H1 (cell line): ENCODE results near the gene ARID1B. TPM values are rescaled to one million over a fixed set of nuclear protein-coding genes. Genes with fewer than 3 reads are reported as not detected.

Source experiments
- CTCF ChIA-PET: fragments of 300-600 bp; sonication (Branson Sonifier 250); formaldehyde crosslinking; loops from one replicate; lab custom pipeline; 2021; ENCODE audit not compliant: partially characterized antibody; lab: Charles Lee
- POLR2A ChIA-PET: fragments of 300-600 bp; sonication (Branson Sonifier 250); formaldehyde crosslinking; loops from one replicate; lab custom pipeline; 2021; ENCODE audit warnings: inconsistent platforms; ENCODE audit not compliant: partially characterized antibody; lab: Charles Lee
- DNase-seq, 2 experiments: peaks; one replicate each; pipeline versions ENCODE4 v3.0.0 to v3.0.0-alpha.2; 2010 to 2022; ENCODE audit warnings: low spot score in 2 of 2, low read depth in 1 of 2, mixed read lengths in 1 of 2
- FAIRE-seq: peaks from 2 replicates; lab custom pipeline; 2011; peaks lifted over from hg19 to GRCh38; lab: Jason Lieb, UNC
- H2AFZ ChIP-seq: 2 replicates; pipeline ENCODE4 v1.8.1; 2012; ENCODE audit warnings: low read length, inconsistent platforms
- H2AK5ac ChIP-seq: 2 replicates; pipeline ENCODE4 v1.6.1; 2013; ENCODE audit warnings: low read depth, low read length
- H2BK120ac ChIP-seq: replicated peaks from 2 replicates; pipeline ENCODE3; 2013; ENCODE audit warnings: low read depth, low read length, inconsistent platforms
- H2BK12ac ChIP-seq: 2 replicates; pipeline ENCODE4 v1.6.1; 2013; ENCODE audit warnings: low read depth, low read length
- H2BK15ac ChIP-seq: 2 replicates; pipeline ENCODE4 v1.6.1; 2013; ENCODE audit warnings: low read length
- H2BK20ac ChIP-seq: 2 replicates; pipeline ENCODE4 v1.6.1; 2013; ENCODE audit warnings: low read length
- H2BK5ac ChIP-seq: 2 replicates; pipeline ENCODE4 v1.6.1; 2013; ENCODE audit warnings: low read depth, low read length
- H3K14ac ChIP-seq: 2 replicates; pipeline ENCODE4 v1.6.1; 2013; ENCODE audit warnings: inconsistent platforms; ENCODE audit not compliant: insufficient read length
- H3K18ac ChIP-seq: 2 replicates; pipeline ENCODE4 v1.6.1; 2013; ENCODE audit warnings: low read length; ENCODE audit errors: extremely low read depth
- H3K23ac ChIP-seq: 2 replicates; pipeline ENCODE4 v1.6.1; 2013; ENCODE audit warnings: inconsistent platforms; ENCODE audit not compliant: insufficient read length
- H3K23me2 ChIP-seq: 2 replicates; pipeline ENCODE4 v1.6.1; 2013; ENCODE audit warnings: low read depth, low read length
- H3K27ac ChIP-seq: 2 replicates; pipeline ENCODE4 v1.6.1; 2011; ENCODE audit warnings: low read depth, low read length, inconsistent platforms
- H3K27me3 ChIP-seq, 4 experiments: replicated peaks in 1 of 4; 1 replicate in 1 of 4; 2 replicates in 3 of 4; pipeline versions ENCODE4 v1.6.1 to v1.8.1; 2011 to 2013; ENCODE audit warnings: low read length in 3 of 4, mild to moderate bottlenecking in 3 of 4, inconsistent platforms in 2 of 4, mixed read lengths in 2 of 4, moderate library complexity in 1 of 4; ENCODE audit not compliant: control insufficient read depth in 3 of 4, insufficient read depth in 3 of 4; ENCODE audit errors: extremely low read depth in 1 of 4
- H3K36me3 ChIP-seq, 4 experiments: 2 replicates each; pipeline versions ENCODE4 v1.6.1 to v1.8.1; 2011 to 2013; ENCODE audit warnings: mild to moderate bottlenecking in 4 of 4, low read length in 3 of 4, moderate library complexity in 2 of 4, control low read depth in 1 of 4, inconsistent platforms in 1 of 4; ENCODE audit not compliant: insufficient read depth in 4 of 4, control insufficient read depth in 2 of 4
- H3K4ac ChIP-seq: replicated peaks from 2 replicates; pipeline ENCODE3; 2013; ENCODE audit warnings: low read length, low read depth, mixed read lengths, inconsistent platforms; ENCODE audit not compliant: insufficient read length
- H3K4me1 ChIP-seq, 4 experiments: replicated peaks in 1 of 4; 1 replicate in 1 of 4; 2 replicates in 3 of 4; pipeline versions ENCODE4 v1.6.1 to v1.8.1; 2011 to 2013; ENCODE audit warnings: low read length in 3 of 4, inconsistent platforms in 2 of 4, mixed read lengths in 1 of 4; ENCODE audit not compliant: insufficient read depth in 4 of 4, control insufficient read depth in 3 of 4
- H3K4me2 ChIP-seq, 2 experiments: 2 replicates each; pipeline versions ENCODE4 v1.6.1 to v1.8.1; 2011 to 2013; ENCODE audit warnings: low read depth in 2 of 2, low read length in 2 of 2, control low read depth in 1 of 2, inconsistent platforms in 1 of 2, mild to moderate bottlenecking in 1 of 2; ENCODE audit not compliant: insufficient read depth in 1 of 2
- H3K4me3 ChIP-seq, 4 experiments: fragments of 200-600, 300-600 bp in 1 of 4; sonication (generic), shearing (Covaris generic), sonication (Bioruptor Twin) in 1 of 4; 2 replicates each; pipeline versions ENCODE4 v1.5.1 to v1.8.1; 2011 to 2016; ENCODE audit warnings: low read length in 4 of 4, low read depth in 3 of 4, control low read depth in 2 of 4, inconsistent platforms in 2 of 4, mild to moderate bottlenecking in 2 of 4, mixed read lengths in 1 of 4, moderate library complexity in 1 of 4; ENCODE audit not compliant: insufficient read depth in 2 of 4; ENCODE audit errors: extremely low read depth in 1 of 4
- H3K56ac ChIP-seq: replicated peaks from 2 replicates; pipeline ENCODE3; 2013; ENCODE audit warnings: low read depth, mild to moderate bottlenecking, mixed read lengths, low read length, inconsistent platforms; ENCODE audit not compliant: insufficient read length
- H3K79me1 ChIP-seq: 2 replicates; pipeline ENCODE4 v1.6.1; 2013; ENCODE audit warnings: low read depth, low read length, control low read depth
- H3K79me2 ChIP-seq, 2 experiments: 2 replicates each; pipeline versions ENCODE4 v1.6.1 to v1.8.1; 2012 to 2013; ENCODE audit warnings: low read length in 2 of 2, mild to moderate bottlenecking in 2 of 2, inconsistent platforms in 1 of 2; ENCODE audit not compliant: insufficient read depth in 2 of 2, control insufficient read depth in 1 of 2
- H3K9ac ChIP-seq, 4 experiments: replicated peaks in 1 of 4; 1 replicate in 1 of 4; 2 replicates in 3 of 4; pipeline versions ENCODE4 v1.6.1 to v1.8.1; 2011 to 2013; ENCODE audit warnings: low read depth in 3 of 4, low read length in 3 of 4, control low read depth in 2 of 4, mild to moderate bottlenecking in 2 of 4, moderate library complexity in 2 of 4, inconsistent platforms in 1 of 4; ENCODE audit errors: extremely low read depth in 1 of 4
- H3K9me3 ChIP-seq, 2 experiments: 2 replicates each; pipeline versions ENCODE4 v1.6.1 to v1.8.1; 2012 to 2013; ENCODE audit warnings: mild to moderate bottlenecking in 2 of 2, moderate library complexity in 2 of 2, control low read depth in 1 of 2, inconsistent platforms in 1 of 2, low read depth in 1 of 2, low read length in 1 of 2, mixed read lengths in 1 of 2; ENCODE audit not compliant: insufficient read depth in 2 of 2
- H4K20me1 ChIP-seq, 2 experiments: replicated peaks in 1 of 2; 2 replicates each; pipeline versions ENCODE3 to v1.8.1; 2011 to 2013; ENCODE audit warnings: inconsistent platforms in 2 of 2, low read length in 2 of 2, mild to moderate bottlenecking in 1 of 2; ENCODE audit not compliant: insufficient read depth in 2 of 2, control insufficient read depth in 1 of 2
- H4K5ac ChIP-seq: 2 replicates; pipeline ENCODE4 v1.6.1; 2013; ENCODE audit warnings: low read length, low read depth, mixed read lengths, inconsistent platforms; ENCODE audit not compliant: insufficient read length
- H4K8ac ChIP-seq: 2 replicates; pipeline ENCODE4 v1.8.0; 2013; ENCODE audit warnings: mild to moderate bottlenecking, moderate library complexity, low read length, inconsistent platforms; ENCODE audit not compliant: insufficient read depth; ENCODE audit errors: extremely low read depth
- H4K91ac ChIP-seq: replicated peaks from 2 replicates; pipeline ENCODE3; 2013; ENCODE audit warnings: low read length, mixed read lengths, inconsistent platforms; ENCODE audit not compliant: insufficient read length
- BACH1 ChIP-seq: IDR thresholded peaks from 2 replicates; pipeline ENCODE4 v1.6.1; 2012; ENCODE audit warnings: low read length, improper control_type of control experiment
- BRCA1 ChIP-seq: IDR thresholded peaks from 2 replicates; pipeline ENCODE4 v1.6.1; 2012; ENCODE audit warnings: low read depth, low read length, improper control_type of control experiment
- JUN ChIP-seq: IDR thresholded peaks from 2 replicates; pipeline ENCODE4 v1.6.1; 2011; ENCODE audit warnings: low read depth, mild to moderate bottlenecking, improper control_type of control experiment, low read length
- JUND ChIP-seq: IDR thresholded peaks from 2 replicates; pipeline ENCODE4 v1.6.1; 2011; ENCODE audit warnings: mild to moderate bottlenecking, improper control_type of control experiment, low read length
- KDM5A ChIP-seq: fragments of 200-600 bp; IDR thresholded peaks from 2 replicates; pipeline ENCODE4 v1.7.1; 2012; ENCODE audit warnings: mild to moderate bottlenecking, low read length, inconsistent platforms, mixed read lengths
- MAX ChIP-seq: IDR thresholded peaks from 2 replicates; pipeline ENCODE4 v1.6.1; 2012; ENCODE audit warnings: inconsistent platforms
- PHF8 ChIP-seq: fragments of 200-600 bp; sonication (generic); conservative IDR thresholded peaks from 2 replicates; pipeline ENCODE4 v1.7.1; 2012; ENCODE audit warnings: low read depth, mild to moderate bottlenecking, inconsistent platforms, low read length, moderate library complexity
- POLR2A ChIP-seq, 2 experiments: IDR thresholded peaks; 1 replicate in 1 of 2; 2 replicates in 1 of 2; pipeline ENCODE4 v1.6.1; 2011; ENCODE audit warnings: low read depth in 2 of 2, low read length in 2 of 2, mild to moderate bottlenecking in 2 of 2; ENCODE audit errors: control extremely low read depth in 1 of 2
- RBBP5 ChIP-seq: IDR thresholded peaks from 2 replicates; pipeline ENCODE4 v1.7.1; 2012; ENCODE audit warnings: low read depth, mild to moderate bottlenecking, inconsistent platforms, low read length, moderate library complexity, borderline replicate concordance
- SIN3A ChIP-seq, 2 experiments: IDR thresholded peaks in 1 of 2; conservative IDR thresholded peaks in 1 of 2; 2 replicates each; pipeline ENCODE4 v1.6.1; 2011 to 2012; ENCODE audit warnings: low read length in 2 of 2, improper control_type of control experiment in 1 of 2, low read depth in 1 of 2, mild to moderate bottlenecking in 1 of 2
- SP1 ChIP-seq: IDR thresholded peaks from 2 replicates; pipeline ENCODE4 v1.6.1; 2011; ENCODE audit warnings: low read depth, low read length
- TAF1 ChIP-seq: IDR thresholded peaks from 2 replicates; pipeline ENCODE4 v1.6.1; 2011; ENCODE audit warnings: mild to moderate bottlenecking, low read depth, low read length
- USF2 ChIP-seq: IDR thresholded peaks from 2 replicates; pipeline ENCODE4 v1.6.1; 2011; ENCODE audit warnings: low read length, improper control_type of control experiment
- polyA plus RNA-seq, 7 experiments: library from polyadenylated mRNA; depleted of rRNA in 3 of 7; stranded (reverse) in 5 of 7; unstranded in 2 of 7; fragments of >200 nt in 5 of 7; fragments of 200-250 nt in 2 of 7; gene quantifications; 1 replicate in 5 of 7; 2 replicates in 1 of 7; 4 replicates in 1 of 7; pipeline versions ENCODE4 v1.2.1 to v1.2.3, GENCODE V29; 2011 to 2013; ENCODE audit warnings: missing spikeins in 2 of 7, mixed read lengths in 2 of 7
- total RNA-seq: library from RNA; stranded (reverse); fragmentation: NEBNext Ultra II Directional; extraction: Animal tissue kit (Norgen Biotek cat#: 25700); gene quantifications from 2 replicates; pipeline ENCODE4 v1.2.1, GENCODE V29; 2021
- TF ChIP-seq, protein P1 (sequence below): IDR thresholded peaks from 2 replicates; pipeline ENCODE4 v1.6.1; 2011; ENCODE audit warnings: low read depth, mild to moderate bottlenecking, low read length; ENCODE audit not compliant: insufficient read depth

Gene ARID1B
- total and polyA plus RNA-seq, 2 of the 8 experiments (the other 6 are each of a cell fraction or from before 2014, with no cell fraction given) = 24.3 to 70.3 TPM

DNA sequence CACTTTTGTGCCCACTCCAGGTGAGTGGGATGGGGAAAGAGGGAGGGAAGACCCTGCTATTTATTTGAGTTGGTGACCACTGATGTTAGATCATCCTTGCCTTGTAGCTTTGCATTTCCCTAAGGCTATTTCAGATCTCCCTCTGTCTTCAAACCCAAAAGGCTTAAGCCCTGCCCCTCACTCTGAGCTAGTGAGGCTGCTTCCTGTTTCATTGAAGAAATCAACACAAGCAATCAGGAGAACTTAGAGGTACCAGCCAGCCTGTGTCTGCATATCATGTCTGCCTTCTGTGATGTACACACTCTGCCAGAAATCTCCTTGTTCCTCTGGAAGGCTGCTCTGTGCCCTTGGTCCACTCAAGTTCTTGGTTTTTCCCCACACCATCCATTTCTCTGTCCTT lies 135.3 kb downstream of the ARID1B start:
- H2BK12ac ChIP-seq = no peak overlapping the region
- H3K56ac ChIP-seq = no peak overlapping the region
- no peak overlapping the region for H4K8ac ChIP-seq
- no peak overlapping the region for H4K91ac ChIP-seq
- H2BK20ac ChIP-seq = no peak overlapping the region
- peaks cover 2 to 5% of the 10 kb centered on the region in 2 experiments for H4K20me1 ChIP-seq
- no peak overlapping the region for H3K4me2 ChIP-seq
- ChIA-PET CTCF (no interaction called here), POLR2A (no interaction called here)
- H3K27me3 ChIP-seq = no peaks in the 10 kb centered on the region
- H3K27ac ChIP-seq = no peak overlapping the region
- peaks cover 4 to 73% of the 10 kb centered on the region in 2 experiments for H3K79me2 ChIP-seq
- no peaks in the 10 kb centered on the region; the same call in 1 of the 2 replicates for H3K23me2 ChIP-seq
- no peak overlapping the region; a peak in 1 of 7 replicates for H3K9ac ChIP-seq
- no peak overlapping the region for H3K4me3 ChIP-seq
- H3K14ac ChIP-seq = no peak overlapping the region
- no peak overlapping the region for H2BK120ac ChIP-seq
- DNase-seq = no peak
- H3K79me1 ChIP-seq = peaks cover 5% of the 10 kb centered on the region; the same call in 1 of the 2 replicates
- H3K18ac ChIP-seq = no peak overlapping the region
- H3K23ac ChIP-seq = no peak overlapping the region
- no peak overlapping the region for H4K5ac ChIP-seq
- no peak overlapping the region for H2BK15ac ChIP-seq
- H3K4ac ChIP-seq = no peak overlapping the region
- no peaks in the 10 kb centered on the region for H3K9me3 ChIP-seq
- H3K4me1 ChIP-seq = peaks cover 0 to 5% (median 2%) of the 10 kb centered on the region in 4 experiments; a peak in 3 of 7 replicates
- no peak for FAIRE-seq
- no peak overlapping the region; the same call in 1 of the 2 replicates for H2AK5ac ChIP-seq
- H2BK5ac ChIP-seq = no peak overlapping the region; the same call in 1 of the 2 replicates
- no peak overlapping the region for H2AFZ ChIP-seq
- H3K36me3 ChIP-seq = no peaks in the 10 kb centered on the region
- TF ChIP-seq, protein P1, sequence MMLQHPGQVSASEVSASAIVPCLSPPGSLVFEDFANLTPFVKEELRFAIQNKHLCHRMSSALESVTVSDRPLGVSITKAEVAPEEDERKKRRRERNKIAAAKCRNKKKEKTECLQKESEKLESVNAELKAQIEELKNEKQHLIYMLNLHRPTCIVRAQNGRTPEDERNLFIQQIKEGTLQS = no peak
- TF ChIP-seq SP1 (no peak), POLR2A (IDR thresholded peaks at IDR 0.05; ENCODE audit: control extremely low read depth in 1 of 2, low read depth in 2 of 2, low read length in 2 of 2) (no peak), BRCA1 (no peak), KDM5A (no peak), USF2 (no peak), JUND (no peak), JUN (no peak), RBBP5 (no peak), SIN3A (conservative IDR thresholded peaks at IDR 0.05 in 1 of 2, IDR thresholded peaks at IDR 0.05 in 1 of 2; ENCODE audit: low read depth in 1 of 2, low read length in 2 of 2) (no peak), BACH1 (no peak), MAX (no peak), PHF8 (no peak), TAF1 (no peak)
